ENCODE measurements around the gene SLC25A51. TPM values are rescaled to one million over a fixed set of nuclear protein-coding genes. Genes with fewer than 3 reads are reported as not detected.
"Not testable (repeated sequence)": the region's sequence is repeated elsewhere in the genome, so short reads cannot be mapped to it uniquely, and the experiment has no call there.

SLC25A51 gene
- total RNA-seq, 1 experiment from 2014 or later = 22.9 TPM

DNA sequence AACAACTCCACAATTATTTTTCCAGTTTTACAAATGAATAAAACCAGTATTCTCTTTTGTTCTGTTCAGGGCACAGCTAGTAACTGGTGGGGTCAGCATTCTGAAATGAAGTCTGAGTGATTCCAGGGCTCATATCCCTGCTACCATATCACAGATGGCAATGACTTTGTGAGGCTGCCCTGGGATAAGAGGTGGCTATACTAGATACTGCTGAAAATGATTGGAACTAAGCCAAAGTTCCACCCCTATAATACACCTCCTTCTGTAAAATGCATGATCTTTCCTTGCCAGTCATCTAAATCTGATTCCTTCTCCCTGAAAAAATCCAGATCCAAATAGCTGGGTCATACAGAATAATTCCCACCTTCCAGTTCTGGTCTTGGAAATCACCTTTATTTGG, 14.4 kb downstream of the SLC25A51 start:
- in situ Hi-C loops (cut with HindIII; ENCODE audit: low pct_unique_long_range_greater_than_20kb, low sequenced_read_pairs) = no loop called here
- no peak for DNase-seq (ENCODE audit: low read depth)

- DNase-seq (ENCODE audit: low read depth); in situ Hi-C loops (cut with HindIII; ENCODE audit: low pct_unique_long_range_greater_than_20kb, low sequenced_read_pairs): not testable (repeated sequence)
Observed at GRCh38 chr9:37887977-37888583, 15.8 kb downstream of the SLC25A51 start.

GRCh38 chr9:37880916-37881479, 22.9 kb downstream of the SLC25A51 start:
- in situ Hi-C loops (cut with HindIII; ENCODE audit: low pct_unique_long_range_greater_than_20kb, low sequenced_read_pairs) = no loop called here
- DNase-seq (ENCODE audit: low read depth) = no peak

DNA sequence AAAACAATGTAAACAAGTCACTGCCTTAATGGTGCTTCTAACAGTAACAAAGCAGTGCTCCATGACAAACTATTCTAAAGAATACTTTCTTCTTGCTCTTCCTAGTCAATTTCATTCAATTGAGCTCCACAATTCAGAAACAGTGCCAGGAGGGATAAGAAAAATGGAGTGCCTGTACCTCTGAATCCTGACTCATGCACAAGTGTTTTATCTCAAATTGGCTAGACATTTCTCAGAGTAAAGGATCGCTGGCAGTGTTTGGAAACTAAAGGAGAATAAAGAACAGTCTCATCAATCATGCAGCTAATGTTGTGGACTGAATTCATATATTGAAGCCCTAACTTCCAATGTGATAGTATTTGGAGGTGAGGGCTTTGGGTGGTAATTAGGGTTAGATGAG, 27.6 kb downstream of the SLC25A51 start:
- DNase-seq (ENCODE audit: low read depth) = no peak
- in situ Hi-C loops (cut with HindIII; ENCODE audit: low pct_unique_long_range_greater_than_20kb, low sequenced_read_pairs) = no loop called here

DNA sequence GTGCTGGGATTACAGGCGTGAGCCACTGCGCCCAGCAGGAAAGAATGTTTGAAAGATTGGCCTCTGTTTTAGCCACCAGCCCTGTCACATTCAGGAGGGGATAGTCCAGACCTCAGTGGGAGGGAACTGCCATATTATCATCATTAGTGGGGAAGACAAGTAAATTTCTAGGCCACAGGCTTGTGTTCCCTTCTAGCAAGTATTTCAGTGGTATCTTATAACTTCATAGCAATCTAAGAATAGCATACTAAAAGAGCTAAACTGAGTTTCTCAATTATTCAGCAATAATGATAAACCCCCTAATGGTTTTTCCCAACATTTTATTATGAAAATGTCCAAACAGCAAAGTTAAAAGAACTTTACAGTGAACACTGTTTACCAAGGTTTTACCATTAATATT, 30.0 kb downstream of the SLC25A51 start:
- in situ Hi-C loops (cut with HindIII; ENCODE audit: low pct_unique_long_range_greater_than_20kb, low sequenced_read_pairs) = no loop called here

GRCh38 chr9:37870799-37871176, 33.1 kb downstream of the SLC25A51 start:
- in situ Hi-C loops (cut with HindIII; ENCODE audit: low pct_unique_long_range_greater_than_20kb, low sequenced_read_pairs) = no loop called here
- DNase-seq (ENCODE audit: low read depth) = no peak

More for the DNA sequence above, 30.0 kb downstream of the SLC25A51 start:
- DNase-seq (ENCODE audit: low read depth) = no peak

GRCh38 chr9:37870081-37870798, 33.7 kb downstream of the SLC25A51 start:
- in situ Hi-C loops (cut with HindIII; ENCODE audit: low pct_unique_long_range_greater_than_20kb, low sequenced_read_pairs) = no loop called here
- no peak for DNase-seq (ENCODE audit: low read depth)

- in situ Hi-C loops (cut with HindIII; ENCODE audit: low pct_unique_long_range_greater_than_20kb, low sequenced_read_pairs) = no loop called here
- DNase-seq (ENCODE audit: low read depth) = no peak
Observed at GRCh38 chr9:37862530-37862929, 41.4 kb downstream of the SLC25A51 start.

- DNase-seq (ENCODE audit: low read depth) = no peak
- in situ Hi-C loops (cut with HindIII; ENCODE audit: low pct_unique_long_range_greater_than_20kb, low sequenced_read_pairs) = no loop called here
Observed at GRCh38 chr9:37859043-37859442, 44.9 kb downstream of the SLC25A51 start.

GRCh38 chr9:37856551-37856950, 47.4 kb downstream of the SLC25A51 start:
- no peak for DNase-seq (ENCODE audit: low read depth)
- in situ Hi-C loops (cut with HindIII; ENCODE audit: low pct_unique_long_range_greater_than_20kb, low sequenced_read_pairs) = no loop called here

DNA sequence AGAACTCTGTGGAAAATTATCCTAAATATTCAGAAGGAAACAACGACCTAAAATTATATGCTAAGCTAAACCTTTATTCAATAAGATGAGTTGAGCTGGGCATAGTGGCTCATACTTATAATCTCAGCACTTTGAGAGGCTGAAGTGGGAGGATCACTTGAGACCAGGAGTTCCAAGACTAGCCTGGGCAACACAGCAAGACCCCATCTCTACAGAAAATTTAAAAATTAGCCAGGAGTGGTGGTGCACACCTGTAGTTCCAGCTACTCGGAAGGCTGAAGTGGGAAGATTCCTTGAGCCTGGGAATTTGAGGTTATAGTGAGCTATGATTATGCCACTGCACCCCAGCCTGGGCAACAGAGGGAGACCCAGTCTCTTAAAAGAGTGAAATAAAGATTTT, 51.7 kb downstream of the SLC25A51 start:
- in situ Hi-C loops (cut with HindIII; ENCODE audit: low pct_unique_long_range_greater_than_20kb, low sequenced_read_pairs) = no loop called here
- no peak for DNase-seq (ENCODE audit: low read depth)

GRCh38 chr9:37840560-37841194, 63.2 kb downstream of the SLC25A51 start:
- in situ Hi-C loops (cut with HindIII; ENCODE audit: low pct_unique_long_range_greater_than_20kb, low sequenced_read_pairs) = no loop called here
- peak; percentile 2 for DNase-seq (ENCODE audit: low read depth)

GRCh38 chr9:37839496-37840461, 64.1 kb downstream of the SLC25A51 start:
- in situ Hi-C loops (cut with HindIII; ENCODE audit: low pct_unique_long_range_greater_than_20kb, low sequenced_read_pairs) = no loop called here
- DNase-seq (ENCODE audit: low read depth) = no peak

Other genes with a start within 250 kb of the SLC25A51 start
- 2.5 and 6.1 TPM in 2 replicates for gene TRMT10B, start 150.3 kb downstream of the SLC25A51 start, total RNA-seq (2014; rRNA removed; shearing (Covaris generic); ENCODE audit: low replicate concordance)
- gene EXOSC3, start 119.1 kb downstream of the SLC25A51 start, total RNA-seq (2014; rRNA removed; shearing (Covaris generic); ENCODE audit: low replicate concordance) = 31.8 and 100 TPM in 2 replicates
- 5.6 and 11.6 TPM in 2 replicates for gene DCAF10, start 103.3 kb downstream of the SLC25A51 start, total RNA-seq (2014; rRNA removed; shearing (Covaris generic); ENCODE audit: low replicate concordance)
- gene SHB, start 165.1 kb upstream of the SLC25A51 start, total RNA-seq (2014; rRNA removed; shearing (Covaris generic); ENCODE audit: low replicate concordance) = 32.0 and 33.6 TPM in 2 replicates